IMR-90 (cell line): ENCODE results near the gene MPL. TPM values are rescaled to one million over a fixed set of nuclear protein-coding genes. Genes with fewer than 3 reads are reported as not detected.

ENCODE experiments used
- ATAC-seq: fragments of 200-7000 bp; cut with Tn5 transposase; 2 replicates; pipeline ENCODE4 v1.9.1; 2020; ENCODE audit warnings: low read depth, mild to moderate bottlenecking, moderate library complexity
- BruUV-seq: library from RNA; stranded (reverse); fragments of 400-500 nt; replicated peaks from 2 replicates; lab custom pipeline; 2021; lab: Mats Ljungman, UMichigan
- CTCF ChIA-PET: fragments of 300-600 bp; formaldehyde crosslinking; extraction: SDS; loops from one replicate; lab custom pipeline; 2021; ENCODE audit warnings: antibody characterized with exemption; lab: Yijun Ruan, JAX
- POLR2A ChIA-PET: fragments of 300-600 bp; sonication (Branson Sonifier 250); formaldehyde crosslinking; loops from one replicate; lab custom pipeline; 2022; ENCODE audit warnings: antibody characterized with exemption; ENCODE audit not compliant: unreplicated experiment; lab: Charles Lee
- DNase-seq: peaks from one replicate; pipeline ENCODE4 v3.0.0; 2013
- H2AFZ ChIP-seq: replicated peaks from 2 replicates; pipeline ENCODE3; 2013; ENCODE audit warnings: low read length, mild to moderate bottlenecking; ENCODE audit not compliant: poor library complexity
- H2AK5ac ChIP-seq: 2 replicates; pipeline ENCODE4 v1.6.1; 2013; ENCODE audit warnings: low read depth, low read length, inconsistent platforms
- H2AK9ac ChIP-seq: replicated peaks from 2 replicates; pipeline ENCODE3; 2013; ENCODE audit warnings: mild to moderate bottlenecking, low read depth, low read length, moderate library complexity; ENCODE audit not compliant: poor library complexity
- H2BK120ac ChIP-seq: 2 replicates; pipeline ENCODE4 v1.6.1; 2013; ENCODE audit warnings: low read depth, low read length, inconsistent platforms
- H2BK15ac ChIP-seq: 3 replicates; pipeline ENCODE4 v1.6.1; 2013; ENCODE audit warnings: low read depth, low read length, inconsistent platforms
- H2BK20ac ChIP-seq: 2 replicates; pipeline ENCODE4 v1.6.1; 2013; ENCODE audit warnings: low read depth, mild to moderate bottlenecking, inconsistent platforms, low read length, moderate library complexity
- H2BK5ac ChIP-seq: 2 replicates; pipeline ENCODE4 v1.6.1; 2013; ENCODE audit warnings: mild to moderate bottlenecking, low read depth, low read length, inconsistent platforms; ENCODE audit not compliant: poor library complexity, severe bottlenecking
- H3K14ac ChIP-seq: replicated peaks from 2 replicates; pipeline ENCODE4 v1.6.1; 2013; ENCODE audit warnings: low read depth, low read length, inconsistent platforms
- H3K18ac ChIP-seq: 2 replicates; pipeline ENCODE4 v1.6.1; 2013; ENCODE audit warnings: low read depth, low read length, control low read depth
- H3K23ac ChIP-seq: 2 replicates; pipeline ENCODE4 v1.6.1; 2013; ENCODE audit warnings: low read depth, low read length, inconsistent platforms
- H3K27ac ChIP-seq: 2 replicates; pipeline ENCODE4 v1.5.1; 2013; ENCODE audit warnings: mild to moderate bottlenecking, control low read depth, low read length; ENCODE audit not compliant: insufficient read depth
- H3K27me3 ChIP-seq: 2 replicates; pipeline ENCODE4 v1.6.1; 2013; ENCODE audit warnings: low read length; ENCODE audit not compliant: control insufficient read depth, insufficient read depth
- H3K36me3 ChIP-seq: 2 replicates; pipeline ENCODE4 v1.6.1; 2013; ENCODE audit warnings: low read length, mixed read lengths; ENCODE audit not compliant: control insufficient read depth, insufficient read depth
- H3K4ac ChIP-seq: 2 replicates; pipeline ENCODE4 v1.6.1; 2013; ENCODE audit warnings: low read depth, low read length, inconsistent platforms
- H3K4me1 ChIP-seq: 2 replicates; pipeline ENCODE4 v1.6.1; 2013; ENCODE audit warnings: low read length, mixed read lengths; ENCODE audit not compliant: control insufficient read depth, insufficient read depth
- H3K4me2 ChIP-seq: 2 replicates; pipeline ENCODE4 v1.6.1; 2013; ENCODE audit warnings: low read depth, mild to moderate bottlenecking, control low read depth, low read length, moderate library complexity
- H3K4me3 ChIP-seq: 2 replicates; pipeline ENCODE4 v1.5.1; 2013; ENCODE audit warnings: low read depth, mild to moderate bottlenecking, control low read depth, low read length, moderate library complexity; ENCODE audit not compliant: insufficient read depth
- H3K56ac ChIP-seq: 2 replicates; pipeline ENCODE4 v1.6.1; 2013; ENCODE audit warnings: low read length, inconsistent platforms; ENCODE audit not compliant: insufficient read depth; ENCODE audit errors: extremely low read depth
- H3K79me1 ChIP-seq, 2 experiments: 2 replicates each; pipeline ENCODE4 v1.6.1; 2013; ENCODE audit warnings: low read length in 2 of 2, inconsistent platforms in 1 of 2, low read depth in 1 of 2
- H3K9ac ChIP-seq: 2 replicates; pipeline ENCODE4 v1.6.1; 2013; ENCODE audit warnings: low read depth, low read length, control low read depth
- H3K9me1 ChIP-seq: 2 replicates; pipeline ENCODE4 v1.6.1; 2013; ENCODE audit warnings: low read length, inconsistent platforms; ENCODE audit not compliant: insufficient read depth
- H3K9me3 ChIP-seq: 2 replicates; pipeline ENCODE4 v1.6.1; 2013; ENCODE audit warnings: low read length; ENCODE audit not compliant: control insufficient read depth, insufficient read depth
- H4K20me1 ChIP-seq: 2 replicates; pipeline ENCODE4 v1.6.1; 2013; ENCODE audit warnings: low read length, inconsistent platforms; ENCODE audit not compliant: insufficient read depth
- H4K5ac ChIP-seq: 2 replicates; pipeline ENCODE4 v1.6.1; 2013; ENCODE audit warnings: mild to moderate bottlenecking, low read depth, low read length, control low read depth
- H4K8ac ChIP-seq, 2 experiments: 2 replicates each; pipeline ENCODE4 v1.6.1; 2013; ENCODE audit warnings: low read depth in 2 of 2, low read length in 2 of 2, control low read depth in 1 of 2, inconsistent platforms in 1 of 2
- H4K91ac ChIP-seq: 2 replicates; pipeline ENCODE4 v1.6.1; 2013; ENCODE audit warnings: low read depth, low read length, inconsistent platforms; ENCODE audit not compliant: insufficient read depth
- BHLHE40 ChIP-seq: fragments of 150-350 bp; IDR thresholded peaks from 2 replicates; pipeline ENCODE4 v1.6.1; 2016; ENCODE audit warnings: mild to moderate bottlenecking, low read depth, low read length
- CEBPB ChIP-seq: IDR thresholded peaks from 2 replicates; pipeline ENCODE4 v1.6.1; 2012; ENCODE audit warnings: low read depth, low read length, improper control_type of control experiment
- CHD1 ChIP-seq: IDR thresholded peaks from 2 replicates; pipeline ENCODE4 v1.6.1; 2012; ENCODE audit warnings: low read depth, low read length, improper control_type of control experiment
- MAFK ChIP-seq: IDR thresholded peaks from 2 replicates; pipeline ENCODE4 v1.6.1; 2012; ENCODE audit warnings: low read depth, low read length, improper control_type of control experiment
- MXI1 ChIP-seq: IDR thresholded peaks from 2 replicates; pipeline ENCODE4 v1.6.1; 2012; ENCODE audit warnings: low read depth, mild to moderate bottlenecking, low read length, moderate library complexity, borderline replicate concordance
- NFE2L2 ChIP-seq: fragments of 150-350 bp; IDR thresholded peaks from 2 replicates; pipeline ENCODE4 v1.6.1; 2016; ENCODE audit warnings: low read depth, mild to moderate bottlenecking, low read length
- RAD21 ChIP-seq: IDR thresholded peaks from 2 replicates; pipeline ENCODE4 v1.6.1; 2012; ENCODE audit warnings: low read length, improper control_type of control experiment
- RFX5 ChIP-seq: IDR thresholded peaks from 2 replicates; pipeline ENCODE4 v1.8.0; 2012; ENCODE audit warnings: low read depth, mild to moderate bottlenecking, low read length, moderate library complexity
- SMC3 ChIP-seq: fragments of 150-350 bp; IDR thresholded peaks from 2 replicates; pipeline ENCODE4 v1.6.1; 2016; ENCODE audit warnings: low read depth, mild to moderate bottlenecking, antibody characterized with exemption, low read length, moderate library complexity
- USF2 ChIP-seq: fragments of 150-350 bp; IDR thresholded peaks from 2 replicates; pipeline ENCODE4 v1.6.1; 2017; ENCODE audit warnings: mild to moderate bottlenecking, antibody characterized with exemption, low read length, low read depth
- WGBS, 2 experiments: methylation state at CpG; one replicate each; pipeline versions ENCODE4 v1.1.5 to v1.1.7; 2013; ENCODE audit warnings: missing lambda C conversion rate in 2 of 2; ENCODE audit not compliant: insufficient read length in 1 of 2; ENCODE audit errors: extremely low coverage in 2 of 2; 5-methylcytosine and 5-hydroxymethylcytosine counted together
- dilution Hi-C: fragments of 300-500 bp; cut with HindIII; formaldehyde crosslinking; loops from one replicate; pipeline ENCODE4 v1.14.3; 2018; ENCODE audit warnings: low sequenced_read_pairs; ENCODE audit not compliant: unreplicated experiment
- in situ Hi-C: fragments of 300-500 bp; cut with MboI; formaldehyde crosslinking; loops from 3 replicates; pipeline ENCODE4 v1.14.3; 2019; ENCODE audit warnings: low sequenced_read_pairs, inconsistent platforms, mixed read lengths
- intact Hi-C: fragments of 100-400 bp; cut with micrococcal nuclease; formaldehyde crosslinking; loops from 2 replicates; pipeline ENCODE4 v1.10.0; 2022
- polyA plus RNA-seq, 3 experiments: library from polyadenylated mRNA; depleted of rRNA; stranded (reverse); fragments of >200 nt; gene quantifications; 2 replicates each; pipeline ENCODE4 v1.2.3, GENCODE V29; 2012; ENCODE audit warnings: low replicate concordance in 1 of 3
- total RNA-seq: library from RNA; depleted of rRNA; stranded (reverse); fragments of >200 nt; gene quantifications from 2 replicates; pipeline ENCODE4 v1.2.3, GENCODE V29; 2012

The MPL gene
- total and polyA plus RNA-seq, 2 of the 4 experiments (the other 2 are of a cell fraction) = 0.12 TPM; not detected in 1

- H3K27me3 ChIP-seq = peaks cover 13% of the 10 kb centered on the region
- H3K27ac ChIP-seq = no peak overlapping the region
- no peak overlapping the region for H4K5ac ChIP-seq
- H2AFZ ChIP-seq = no peak overlapping the region
- ChIA-PET POLR2A (no interaction called here), CTCF (no interaction called here)
- H3K4me3 ChIP-seq = no peak overlapping the region
- H4K91ac ChIP-seq = no peak overlapping the region
- no peak overlapping the region for H3K4me2 ChIP-seq
- H3K4me1 ChIP-seq = peaks cover 6% of the 10 kb centered on the region
- DNase-seq (no peak), ATAC-seq (no peak)
- no peak overlapping the region for H2BK5ac ChIP-seq
- no TSS peak for BruUV-seq
- no peak overlapping the region for H4K8ac ChIP-seq
- H2BK20ac ChIP-seq = no peak overlapping the region
- H3K9ac ChIP-seq = no peak overlapping the region
- dilution Hi-C loops = no loop called here
- H2BK120ac ChIP-seq = no peak overlapping the region
- 77% methylated on average over 5 of the region's 7 CpGs; no CpG with 5 or more reads in 1 of the 2 experiments for WGBS, 2 experiments
- no peaks in the 10 kb centered on the region for H3K36me3 ChIP-seq
- H3K9me3 ChIP-seq = no peaks in the 10 kb centered on the region
- no peaks in the 10 kb centered on the region for H4K20me1 ChIP-seq
- H3K9me1 ChIP-seq = peaks cover 4% of the 10 kb centered on the region; the same call in 1 of the 2 replicates
- H3K79me1 ChIP-seq = no peaks in the 10 kb centered on the region
- TF ChIP-seq BHLHE40 (no peak), USF2 (no peak), MXI1 (no peak), RAD21 (no peak), SMC3 (no peak), CEBPB (no peak), CHD1 (no peak), NFE2L2 (no peak), MAFK (no peak), RFX5 (no peak)
- H3K56ac ChIP-seq = no peak overlapping the region
- in situ Hi-C loops = no loop called here
- intact Hi-C loops = no loop called here
- H2AK5ac ChIP-seq = no peak overlapping the region
- no peak overlapping the region for H3K18ac ChIP-seq
- H3K14ac ChIP-seq = no peak overlapping the region
- H3K23ac ChIP-seq = no peak overlapping the region
- H2BK15ac ChIP-seq = no peak overlapping the region
- H2AK9ac ChIP-seq = no peak overlapping the region
- H3K4ac ChIP-seq = no peak overlapping the region
Observed at GRCh38 chr1:43334453-43335205, 3.0 kb upstream of the MPL start.
